H1 (cell line): ENCODE measurements around the gene TDRD9. TPM values are rescaled to one million over a fixed set of nuclear protein-coding genes. Genes with fewer than 3 reads are reported as not detected.

Experiments used
- ASH2L ChIP-seq: fragments of 200-600, 300-600 bp; sonication (generic); IDR thresholded peaks from one replicate; pipeline ENCODE4 v1.7.1; 2017; ENCODE audit warnings: low read length
- BCL11A ChIP-seq, 2 experiments: IDR thresholded peaks; one replicate each; pipeline ENCODE4 v1.6.1; 2011; ENCODE audit warnings: low read depth in 2 of 2, low read length in 2 of 2, mild to moderate bottlenecking in 2 of 2
- CBX8 ChIP-seq: fragments of 300-800, 300-1000 bp; sonication (generic); IDR thresholded peaks from 2 replicates; pipeline ENCODE4 v1.7.1; 2016; ENCODE audit warnings: low read depth, low read length, borderline replicate concordance
- CEBPB ChIP-seq: IDR thresholded peaks from 2 replicates; pipeline ENCODE4 v1.6.1; 2012; ENCODE audit warnings: low read depth, low read length
- CHD1 ChIP-seq: IDR thresholded peaks from 2 replicates; pipeline ENCODE4 v1.6.1; 2012; ENCODE audit warnings: low read depth, low read length, improper control_type of control experiment
- EGR1 ChIP-seq: IDR thresholded peaks from 2 replicates; pipeline ENCODE4 v1.6.1; 2011; ENCODE audit warnings: low read depth, low read length, borderline replicate concordance
- EP300 ChIP-seq, 2 experiments: IDR thresholded peaks; 1 replicate in 1 of 2; 2 replicates in 1 of 2; pipeline ENCODE4 v1.6.1; 2011 to 2012; ENCODE audit warnings: low read depth in 2 of 2, low read length in 2 of 2, mild to moderate bottlenecking in 2 of 2, borderline replicate concordance in 1 of 2, inconsistent platforms in 1 of 2, moderate library complexity in 1 of 2
- HDAC2 ChIP-seq, 2 experiments: fragments of 300-600 bp in 1 of 2; sonication (generic) in 1 of 2; IDR thresholded peaks; 2 replicates each; pipeline ENCODE4 v1.6.1; 2011 to 2012; ENCODE audit warnings: low read depth in 2 of 2, low read length in 2 of 2, mild to moderate bottlenecking in 2 of 2, moderate library complexity in 2 of 2, borderline replicate concordance in 1 of 2, inconsistent platforms in 1 of 2
- HDAC6 ChIP-seq: IDR thresholded peaks from one replicate; pipeline ENCODE4 v1.7.1; 2012; ENCODE audit warnings: low read depth, mild to moderate bottlenecking, inconsistent platforms, low read length, moderate library complexity
- KDM1A ChIP-seq: fragments of 200-600, 300-600 bp; sonication (generic); IDR thresholded peaks from 2 replicates; pipeline ENCODE4 v1.7.1; 2016; ENCODE audit warnings: mild to moderate bottlenecking, low read length, borderline replicate concordance
- KDM5A ChIP-seq: fragments of 200-600 bp; IDR thresholded peaks from 2 replicates; pipeline ENCODE4 v1.7.1; 2012; ENCODE audit warnings: mild to moderate bottlenecking, low read length, inconsistent platforms, mixed read lengths
- MAFK ChIP-seq: IDR thresholded peaks from 2 replicates; pipeline ENCODE4 v1.6.1; 2012; ENCODE audit warnings: low read depth, mild to moderate bottlenecking, improper control_type of control experiment, low read length
- NANOG ChIP-seq: IDR thresholded peaks from 2 replicates; pipeline ENCODE4 v1.6.1; 2011; ENCODE audit warnings: low read length, low read depth, mild to moderate bottlenecking, inconsistent platforms; ENCODE audit not compliant: insufficient read depth, poor library complexity, severe bottlenecking
- POLR2A ChIP-seq, 2 experiments: IDR thresholded peaks; 1 replicate in 1 of 2; 2 replicates in 1 of 2; pipeline ENCODE4 v1.6.1; 2011; ENCODE audit warnings: low read depth in 2 of 2, low read length in 2 of 2, mild to moderate bottlenecking in 2 of 2; ENCODE audit errors: control extremely low read depth in 1 of 2
- POU5F1 ChIP-seq: IDR thresholded peaks from 2 replicates; pipeline ENCODE4 v1.6.1; 2011; ENCODE audit warnings: low read depth, mild to moderate bottlenecking, low read length, moderate library complexity
- RAD21 ChIP-seq, 2 experiments: IDR thresholded peaks in 1 of 2; conservative IDR thresholded peaks in 1 of 2; 2 replicates each; pipeline ENCODE4 v1.6.1; 2011; ENCODE audit warnings: low read depth in 2 of 2, low read length in 2 of 2, improper control_type of control experiment in 1 of 2, inconsistent platforms in 1 of 2, mild to moderate bottlenecking in 1 of 2, moderate library complexity in 1 of 2
- RFX5 ChIP-seq: IDR thresholded peaks from 2 replicates; pipeline ENCODE4 v1.6.1; 2011; ENCODE audit warnings: low read depth, low read length, improper control_type of control experiment, borderline replicate concordance
- SP4 ChIP-seq: IDR thresholded peaks from 2 replicates; pipeline ENCODE4 v1.6.1; 2012; ENCODE audit warnings: low read length, inconsistent platforms
- SRF ChIP-seq: IDR thresholded peaks from 2 replicates; pipeline ENCODE4 v1.6.1; 2011; ENCODE audit warnings: mild to moderate bottlenecking, low read depth, low read length, moderate library complexity
- ZNF274 ChIP-seq: IDR thresholded peaks from 2 replicates; pipeline ENCODE4 v1.7.0; 2012; ENCODE audit warnings: low read length, borderline replicate concordance; ENCODE audit errors: extremely low read depth
- polyA plus RNA-seq, 7 experiments: library from polyadenylated mRNA; depleted of rRNA in 3 of 7; stranded (reverse) in 5 of 7; unstranded in 2 of 7; fragments of >200 nt in 5 of 7; fragments of 200-250 nt in 2 of 7; gene quantifications; 1 replicate in 5 of 7; 2 replicates in 1 of 7; 4 replicates in 1 of 7; pipeline versions ENCODE4 v1.2.1 to v1.2.3, GENCODE V29; 2011 to 2013; ENCODE audit warnings: missing spikeins in 2 of 7, mixed read lengths in 2 of 7
- total RNA-seq: library from RNA; stranded (reverse); fragmentation: NEBNext Ultra II Directional; extraction: Animal tissue kit (Norgen Biotek cat#: 25700); gene quantifications from 2 replicates; pipeline ENCODE4 v1.2.1, GENCODE V29; 2021
- TF ChIP-seq, protein P1 (sequence below), 3 experiments: IDR thresholded peaks; 1 replicate in 2 of 3; 2 replicates in 1 of 3; pipeline versions ENCODE4 v1.5.1 to v1.6.1; 2011; ENCODE audit warnings: low read length in 3 of 3, mild to moderate bottlenecking in 3 of 3, inconsistent platforms in 2 of 3, low read depth in 1 of 3, moderate library complexity in 1 of 3; ENCODE audit not compliant: insufficient read depth in 1 of 3; ENCODE audit errors: control extremely low read depth in 1 of 3

The TDRD9 gene
- total and polyA plus RNA-seq, 2 of the 8 experiments (the other 6 are each of a cell fraction or from before 2014, with no cell fraction given) = not detected

DNA sequence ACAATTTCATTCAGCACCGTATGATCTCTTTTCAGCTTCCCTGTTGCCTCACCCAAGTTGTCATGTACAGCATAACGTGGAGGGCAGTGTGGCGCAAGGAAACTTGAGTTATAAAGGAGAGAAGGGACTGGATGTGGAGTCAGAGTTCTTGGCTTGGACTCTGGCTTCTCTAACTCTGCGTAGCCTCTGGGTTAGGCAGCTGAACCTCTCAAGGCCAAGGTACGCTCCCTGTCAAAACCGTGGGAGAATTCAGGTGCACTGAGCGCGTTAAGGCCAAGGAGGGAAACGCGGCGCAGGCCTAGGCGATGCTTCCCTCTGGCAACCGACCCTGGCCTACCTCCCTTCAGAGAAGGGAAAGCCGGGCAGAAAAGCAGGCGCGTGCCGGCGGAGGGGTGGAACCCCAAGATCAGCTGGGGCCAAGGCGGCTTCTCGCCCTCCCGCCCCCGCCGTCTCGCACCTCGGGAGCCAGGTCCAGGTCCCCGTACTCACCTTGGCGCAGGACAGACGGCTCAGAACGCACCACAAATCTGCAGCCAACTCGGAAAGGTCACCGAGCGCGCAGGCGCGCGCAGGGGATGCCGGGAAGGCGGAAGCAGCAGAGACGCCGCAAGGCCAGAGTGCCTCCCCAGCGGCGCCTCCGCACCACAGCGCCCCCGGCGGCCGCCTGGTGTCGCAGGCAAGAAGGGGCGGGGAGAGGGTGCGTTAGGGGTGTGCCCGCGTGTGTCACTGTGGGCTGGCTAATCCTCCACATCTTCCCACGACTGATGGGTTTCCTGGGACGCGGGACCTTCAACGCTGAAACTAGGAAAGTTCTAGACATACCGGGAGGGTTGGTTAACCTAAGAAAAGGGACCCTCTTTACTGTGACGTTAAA lies 7.0 kb upstream of the TDRD9 start (continued):
- TF ChIP-seq BCL11A (IDR thresholded peaks at IDR 0.05; ENCODE audit: low read depth in 2 of 2, low read length in 2 of 2) (no peak), ZNF274 (no peak), SRF (no peak), HDAC2 (IDR thresholded peaks at IDR 0.05; ENCODE audit: borderline replicate concordance in 1 of 2, low read depth in 2 of 2, low read length in 2 of 2) (0 out of 4 replicates have a peak, but pooled peaks of 1 of the 2 experiments have one; percentile 26), EP300 (IDR thresholded peaks at IDR 0.05; ENCODE audit: borderline replicate concordance in 1 of 2, low read depth in 2 of 2, low read length in 2 of 2) (no peak), RFX5 (no peak), HDAC6 (no peak), CEBPB (no peak), POLR2A (IDR thresholded peaks at IDR 0.05; ENCODE audit: control extremely low read depth in 1 of 2, low read depth in 2 of 2, low read length in 2 of 2) (peak in 1 of 2 experiments; percentile 87; a peak in 2 of 3 replicates), POU5F1 (no peak), KDM1A (no peak), RAD21 (IDR thresholded peaks at IDR 0.05 in 1 of 2, conservative IDR thresholded peaks at IDR 0.05 in 1 of 2; ENCODE audit: low read depth in 2 of 2, low read length in 2 of 2) (peak; percentile 28 to 46; a peak in 3 of 4 replicates), CBX8 (no peak), ASH2L (peak; percentile 37), KDM5A (peak; percentile 43; the same call in 1 of the 2 replicates), MAFK (no peak), EGR1 (0 out of 2 replicates have a peak, but pooled peaks have one; percentile 42), CHD1 (no peak), NANOG (no peak), SP4 (0 out of 2 replicates have a peak, but pooled peaks have one; percentile 36)
- TF ChIP-seq, protein P1, sequence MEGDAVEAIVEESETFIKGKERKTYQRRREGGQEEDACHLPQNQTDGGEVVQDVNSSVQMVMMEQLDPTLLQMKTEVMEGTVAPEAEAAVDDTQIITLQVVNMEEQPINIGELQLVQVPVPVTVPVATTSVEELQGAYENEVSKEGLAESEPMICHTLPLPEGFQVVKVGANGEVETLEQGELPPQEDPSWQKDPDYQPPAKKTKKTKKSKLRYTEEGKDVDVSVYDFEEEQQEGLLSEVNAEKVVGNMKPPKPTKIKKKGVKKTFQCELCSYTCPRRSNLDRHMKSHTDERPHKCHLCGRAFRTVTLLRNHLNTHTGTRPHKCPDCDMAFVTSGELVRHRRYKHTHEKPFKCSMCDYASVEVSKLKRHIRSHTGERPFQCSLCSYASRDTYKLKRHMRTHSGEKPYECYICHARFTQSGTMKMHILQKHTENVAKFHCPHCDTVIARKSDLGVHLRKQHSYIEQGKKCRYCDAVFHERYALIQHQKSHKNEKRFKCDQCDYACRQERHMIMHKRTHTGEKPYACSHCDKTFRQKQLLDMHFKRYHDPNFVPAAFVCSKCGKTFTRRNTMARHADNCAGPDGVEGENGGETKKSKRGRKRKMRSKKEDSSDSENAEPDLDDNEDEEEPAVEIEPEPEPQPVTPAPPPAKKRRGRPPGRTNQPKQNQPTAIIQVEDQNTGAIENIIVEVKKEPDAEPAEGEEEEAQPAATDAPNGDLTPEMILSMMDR (IDR thresholded peaks at IDR 0.05; ENCODE audit: control extremely low read depth in 1 of 3, insufficient read depth in 1 of 3, low read depth in 1 of 3, low read length in 3 of 3) = peak; percentile 96 to 97 (median 96)
